Colon (tissue), 2 donors: ENCODE data around the gene RETREG3.
"Not testable (repeated sequence)": the region's sequence is repeated elsewhere in the genome, so short reads cannot be mapped to it uniquely, and the experiment has no call there.

Experiments
- FAIRE-seq: peaks from 2 replicates; lab custom pipeline; 2012; peaks lifted over from hg19 to GRCh38; lab: Jason Lieb, UNC
- donor health status: control.
- donor health status: control.

Gene RETREG3

DNA sequence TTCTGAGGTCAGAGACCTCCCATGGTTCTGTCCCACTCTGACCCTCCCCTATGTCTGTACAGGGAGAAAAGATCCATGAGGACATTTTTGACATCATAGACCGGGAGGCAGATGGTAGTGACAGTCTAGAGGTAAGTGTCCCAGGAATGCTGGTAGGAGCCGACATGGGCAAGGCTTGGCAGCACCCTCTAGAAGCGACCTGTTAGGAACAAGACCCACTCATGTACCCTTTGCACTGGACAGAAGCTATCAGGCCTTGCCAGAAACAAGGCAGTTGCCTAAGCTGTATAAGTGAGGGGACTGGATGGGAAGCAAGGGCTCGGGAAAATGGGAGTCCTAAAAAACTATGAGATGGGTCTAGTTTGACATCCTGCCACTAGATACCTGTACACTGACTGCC, 2.8 kb upstream of the RETREG3 start:
- FAIRE-seq: no peak

DNA sequence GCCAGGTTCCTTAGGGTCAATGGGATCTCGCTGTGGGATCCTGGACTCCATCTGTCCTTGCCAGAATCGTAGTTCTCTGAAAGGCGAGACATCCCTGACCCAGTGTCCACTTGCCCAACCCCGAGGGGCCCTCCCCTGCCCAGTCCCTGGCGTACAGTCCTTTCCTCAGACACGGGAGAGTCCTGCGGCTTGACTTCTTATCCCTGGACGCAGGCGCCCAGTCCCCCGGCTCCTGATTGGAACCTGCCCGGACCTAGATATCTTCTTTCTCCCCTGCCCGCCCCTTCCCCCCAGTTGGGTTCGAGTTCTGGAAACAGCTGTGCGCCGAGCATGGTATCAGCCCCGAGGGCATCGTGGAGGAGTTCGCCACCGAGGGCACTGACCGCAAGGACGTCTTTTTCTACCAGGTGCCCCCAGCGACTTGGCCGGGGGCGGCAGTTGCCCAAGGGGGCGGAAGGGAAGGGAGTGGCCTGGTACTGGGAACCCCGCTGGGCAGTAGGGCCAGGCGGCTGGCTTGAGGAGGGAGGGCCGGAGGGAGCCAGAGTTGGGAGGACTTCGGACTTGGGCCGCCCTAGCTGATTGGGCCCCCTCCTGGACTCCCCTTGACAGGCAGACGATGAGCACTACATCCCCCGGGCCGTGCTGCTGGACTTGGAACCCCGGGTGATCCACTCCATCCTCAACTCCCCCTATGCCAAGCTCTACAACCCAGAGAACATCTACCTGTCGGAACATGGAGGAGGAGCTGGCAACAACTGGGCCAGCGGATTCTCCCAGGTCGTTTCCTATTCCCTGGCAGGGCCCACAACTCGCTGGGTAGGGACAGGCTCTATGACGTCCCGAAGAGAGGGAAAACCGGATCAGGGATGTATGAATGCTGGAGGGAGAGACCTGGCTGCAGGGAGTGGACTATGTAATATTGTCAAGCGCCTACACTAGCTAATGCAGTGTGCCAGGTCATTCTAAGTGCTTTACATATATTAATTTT, 934 bp upstream of the RETREG3 start:
- not testable (repeated sequence) for FAIRE-seq

DNA sequence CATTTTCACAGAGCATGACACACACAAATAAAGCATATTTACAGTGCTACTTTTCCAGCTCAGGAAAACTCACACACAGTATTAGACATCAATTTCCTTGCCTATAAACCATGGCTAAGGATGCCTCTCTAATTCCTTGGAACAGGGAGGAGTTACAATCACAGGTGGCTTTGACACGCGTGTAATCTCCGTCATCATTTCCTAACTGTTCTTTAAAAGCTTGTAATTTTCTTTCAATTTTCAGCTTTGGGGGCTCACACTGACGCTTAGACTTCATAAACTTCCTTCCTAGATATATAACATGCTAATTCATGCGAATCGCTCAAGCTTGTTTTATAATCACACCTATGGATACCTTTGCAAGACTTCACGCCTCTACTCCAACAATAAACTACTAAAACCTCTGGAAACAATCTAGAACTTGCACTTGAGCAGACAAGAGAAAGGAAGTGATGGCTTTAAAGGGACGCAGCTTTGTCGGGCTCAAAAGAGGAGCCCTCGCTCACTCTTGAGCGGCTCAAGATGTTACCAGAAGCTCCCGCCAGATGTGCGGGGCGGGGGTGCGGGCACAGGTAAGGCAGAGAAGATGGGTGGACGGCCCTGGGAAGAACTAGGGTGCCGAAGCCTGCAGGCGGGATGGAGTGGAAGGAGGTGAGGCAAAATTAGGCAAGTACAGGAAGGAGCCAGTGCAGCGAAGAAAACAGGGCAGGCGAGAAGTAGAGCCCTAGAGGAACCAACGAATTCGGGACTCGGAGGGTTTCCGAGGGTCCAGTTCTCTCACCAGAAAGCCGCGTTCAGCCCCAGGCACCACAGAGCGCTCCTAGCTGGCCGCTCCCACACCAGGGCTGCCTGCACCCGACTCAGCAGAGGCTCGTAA, 631 bp downstream of the RETREG3 start:
- no peak for FAIRE-seq

DNA sequence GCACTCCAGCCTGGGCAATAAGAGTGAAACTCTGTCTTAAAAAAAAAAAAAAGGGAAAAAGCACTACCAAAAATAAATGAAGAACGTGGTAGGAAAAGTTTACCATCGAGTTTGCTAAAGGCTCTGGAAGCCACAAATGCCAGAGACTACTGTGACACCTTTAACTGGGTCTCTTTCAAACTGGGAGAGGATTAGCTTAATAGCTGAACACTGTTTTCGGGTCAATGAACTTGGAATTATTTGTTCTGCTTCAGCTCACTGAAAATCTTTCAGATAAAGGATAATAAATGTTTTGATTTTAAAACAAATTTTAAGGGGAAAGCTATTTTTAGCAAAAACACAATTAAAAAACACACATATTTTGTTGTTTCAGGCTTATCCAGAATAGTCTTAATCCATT, 1.4 kb downstream of the RETREG3 start:
- FAIRE-seq: no peak

DNA sequence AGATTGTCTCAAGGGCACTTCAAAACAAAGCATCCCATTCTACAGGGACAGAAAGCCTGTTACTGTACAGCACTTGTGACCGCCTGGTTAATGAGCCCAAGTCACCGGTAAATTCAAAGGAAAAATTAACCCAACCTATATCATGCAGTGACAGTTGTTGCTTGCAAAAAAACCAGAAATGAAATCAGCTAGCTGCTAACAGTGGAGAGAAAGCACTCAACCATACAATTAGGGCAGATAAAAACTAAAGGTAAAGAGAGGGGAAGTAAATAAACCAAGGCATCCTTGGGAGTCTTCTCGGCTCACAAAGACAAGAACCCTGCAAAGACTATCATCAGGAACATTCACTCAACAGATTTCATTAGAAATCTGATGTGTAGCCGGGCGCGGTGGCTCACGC, 5.9 kb downstream of the RETREG3 start:
- no peak for FAIRE-seq

DNA sequence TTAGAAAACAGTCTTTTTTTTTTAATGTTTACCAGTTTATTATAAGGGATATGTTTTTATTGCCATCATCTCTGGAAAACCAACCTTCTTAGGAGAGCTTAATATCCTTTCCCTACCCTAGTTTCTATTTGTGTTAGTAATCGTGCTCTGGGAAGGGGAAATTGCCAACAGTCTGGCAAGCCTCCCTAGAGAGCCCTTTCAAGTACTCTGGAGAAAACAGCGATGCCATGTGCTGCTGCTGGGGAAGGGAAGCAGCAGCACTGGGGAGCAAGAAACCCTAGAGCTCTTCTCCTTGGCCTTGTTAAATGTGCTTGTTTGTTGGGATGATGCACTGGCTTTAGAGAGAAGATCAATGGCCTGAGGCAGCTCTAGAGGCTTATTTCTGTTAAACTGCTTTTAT, 10.3 kb downstream of the RETREG3 start:
- FAIRE-seq: no peak

DNA sequence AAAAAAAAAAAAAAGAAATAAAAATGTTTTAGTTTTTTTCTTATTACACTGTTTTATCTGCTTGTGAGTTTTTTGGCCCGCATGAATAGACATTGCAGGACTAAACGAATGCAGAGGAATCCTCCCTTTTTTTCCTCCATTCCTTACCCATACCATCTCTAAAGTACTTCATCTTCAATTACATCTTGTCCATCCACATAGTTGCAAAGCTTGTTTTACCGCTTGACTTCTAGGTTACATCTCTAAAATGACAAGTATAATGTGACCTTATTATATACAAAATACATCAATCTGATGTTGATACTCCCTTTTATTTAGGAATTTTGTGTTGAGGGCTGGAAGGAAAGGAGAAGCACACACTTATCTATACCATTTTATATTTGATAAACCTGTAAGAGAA, 12.8 kb downstream of the RETREG3 start:
- no peak for FAIRE-seq

DNA sequence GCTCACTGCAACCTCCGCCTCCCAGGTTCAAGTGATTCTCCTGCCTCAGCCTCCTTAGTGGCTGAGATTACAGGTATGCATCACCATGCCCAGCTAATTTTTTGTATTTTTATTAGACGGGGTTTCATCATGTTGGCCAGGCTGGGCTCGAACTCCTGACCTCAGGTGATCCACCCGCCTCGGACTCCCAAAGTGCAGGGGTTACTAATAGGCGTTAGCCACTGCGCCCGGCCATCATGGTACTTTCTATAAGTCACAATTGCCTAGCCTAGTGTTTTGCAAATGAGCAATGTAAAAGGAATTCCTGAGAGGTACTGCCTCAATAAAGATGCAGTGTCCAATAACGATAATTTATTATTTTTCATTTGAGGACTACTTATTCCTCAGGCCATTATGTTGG, 17.8 kb downstream of the RETREG3 start:
- FAIRE-seq: no peak

DNA sequence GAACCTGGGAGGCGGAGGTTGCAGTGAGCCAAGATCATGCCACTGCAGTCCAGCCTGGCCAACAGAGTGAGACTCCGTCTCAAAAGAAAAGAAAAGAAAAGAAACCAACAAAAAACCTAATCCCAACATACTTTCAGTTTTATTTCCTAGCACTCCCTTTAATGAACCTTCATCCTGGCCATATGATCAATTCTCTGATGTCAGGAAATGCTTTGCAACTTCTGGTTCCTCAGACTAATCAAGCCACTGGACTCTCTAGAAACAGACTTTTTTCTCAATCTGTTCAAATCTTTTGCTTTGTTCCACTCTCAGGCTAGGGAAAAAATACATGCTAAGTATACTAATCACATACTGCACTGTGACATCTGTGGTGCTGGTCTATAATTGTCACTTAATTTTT, 18.3 kb downstream of the RETREG3 start:
- FAIRE-seq: no peak

DNA sequence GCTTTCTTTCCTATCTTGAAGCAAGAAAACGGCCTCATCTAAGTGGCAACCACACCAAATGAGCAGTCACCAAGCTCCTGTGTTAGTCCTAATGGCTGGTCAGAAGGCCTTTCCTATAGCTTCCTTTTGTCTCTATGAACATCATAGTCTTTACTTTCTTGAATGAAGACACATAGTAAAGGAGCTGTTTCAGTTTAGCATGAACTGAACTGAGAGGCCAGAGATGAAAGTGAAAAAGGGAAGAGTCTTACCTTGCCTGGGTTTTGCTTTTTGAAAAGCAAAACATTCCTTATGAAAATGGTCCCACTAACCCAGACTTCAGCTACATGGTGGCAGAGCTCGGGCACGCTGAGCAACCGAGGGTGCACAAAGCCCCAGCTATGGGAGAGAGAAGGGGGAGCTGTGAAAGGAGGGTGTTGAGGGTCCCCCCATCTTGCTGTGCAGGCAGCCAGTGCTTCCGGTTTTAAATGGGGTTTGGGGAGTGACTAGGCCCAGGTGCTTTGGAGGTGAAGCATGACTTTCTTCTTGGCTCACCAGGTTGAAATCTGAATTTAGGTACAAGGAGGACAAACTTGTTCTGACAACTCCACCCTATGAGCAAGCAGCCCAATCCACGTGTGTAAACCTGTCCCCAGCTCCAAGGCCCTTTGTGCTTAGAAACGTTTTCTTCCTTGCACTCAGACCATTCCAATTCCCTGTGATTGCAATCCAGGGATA, 22.5 kb downstream of the RETREG3 start:
- FAIRE-seq: no peak

DNA sequence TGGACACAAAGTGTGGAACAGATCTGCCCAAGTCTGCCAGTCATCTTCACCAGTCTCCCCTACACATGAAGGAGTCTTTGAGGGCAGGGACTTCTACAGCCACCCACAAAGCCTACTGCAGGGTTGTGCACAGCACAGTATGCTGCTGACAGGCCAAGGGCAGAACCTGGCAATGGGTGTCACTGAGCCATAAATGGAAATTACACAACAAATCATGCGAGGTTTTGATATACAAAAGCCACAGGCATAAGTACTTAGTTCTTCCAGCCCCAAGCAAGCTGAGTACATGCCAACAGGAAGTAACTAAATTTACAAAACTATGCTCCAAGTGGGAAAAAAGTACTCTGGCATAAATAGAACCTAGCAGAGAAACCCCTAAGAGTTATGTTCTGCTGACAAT, 23.8 kb downstream of the RETREG3 start:
- FAIRE-seq: no peak

DNA sequence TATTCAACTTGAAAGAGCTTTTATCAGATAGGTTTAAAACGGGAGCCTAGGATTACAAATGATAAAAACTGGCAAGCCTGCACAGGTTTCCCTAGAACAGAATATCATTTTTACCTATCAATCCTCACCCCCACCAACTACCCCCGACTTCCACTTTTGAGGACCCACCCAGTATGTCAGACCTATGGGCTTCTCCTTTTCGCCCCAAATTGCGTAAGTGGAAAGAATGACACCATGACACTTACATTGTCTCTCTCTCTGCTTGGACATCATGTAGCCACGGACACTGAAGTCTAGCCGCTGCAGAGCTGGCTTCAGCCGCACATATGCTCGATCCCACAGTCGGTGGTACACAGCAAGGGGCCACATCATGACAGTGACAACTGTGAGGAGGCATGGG, 24.3 kb downstream of the RETREG3 start:
- FAIRE-seq: no peak

DNA sequence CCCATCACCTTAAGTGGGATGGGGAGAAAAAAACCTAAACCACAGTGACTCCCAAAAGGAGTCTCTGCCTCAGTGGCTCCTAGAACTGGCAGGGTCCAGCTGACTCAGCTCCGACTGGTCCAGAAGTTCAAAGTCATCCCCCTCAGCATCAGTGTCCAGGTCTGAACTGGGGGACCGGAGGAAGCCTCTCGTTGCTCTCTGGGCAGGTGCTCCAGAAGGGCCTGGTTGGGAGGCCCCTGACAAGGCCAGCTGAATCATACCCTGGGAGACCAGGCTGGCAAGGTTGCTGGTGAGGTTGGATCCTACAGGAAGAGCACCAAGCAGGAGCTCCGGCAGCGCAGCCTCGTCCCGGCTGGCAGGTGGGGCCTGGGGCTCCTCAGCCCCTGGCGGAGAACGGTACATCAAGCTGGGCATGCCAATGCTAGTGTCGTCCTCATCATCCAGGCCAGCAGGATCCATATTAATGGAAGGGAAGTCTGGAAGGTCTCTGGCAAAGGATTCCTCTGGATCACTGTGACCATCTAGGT, 27.4 kb downstream of the RETREG3 start:
- FAIRE-seq: no peak

DNA sequence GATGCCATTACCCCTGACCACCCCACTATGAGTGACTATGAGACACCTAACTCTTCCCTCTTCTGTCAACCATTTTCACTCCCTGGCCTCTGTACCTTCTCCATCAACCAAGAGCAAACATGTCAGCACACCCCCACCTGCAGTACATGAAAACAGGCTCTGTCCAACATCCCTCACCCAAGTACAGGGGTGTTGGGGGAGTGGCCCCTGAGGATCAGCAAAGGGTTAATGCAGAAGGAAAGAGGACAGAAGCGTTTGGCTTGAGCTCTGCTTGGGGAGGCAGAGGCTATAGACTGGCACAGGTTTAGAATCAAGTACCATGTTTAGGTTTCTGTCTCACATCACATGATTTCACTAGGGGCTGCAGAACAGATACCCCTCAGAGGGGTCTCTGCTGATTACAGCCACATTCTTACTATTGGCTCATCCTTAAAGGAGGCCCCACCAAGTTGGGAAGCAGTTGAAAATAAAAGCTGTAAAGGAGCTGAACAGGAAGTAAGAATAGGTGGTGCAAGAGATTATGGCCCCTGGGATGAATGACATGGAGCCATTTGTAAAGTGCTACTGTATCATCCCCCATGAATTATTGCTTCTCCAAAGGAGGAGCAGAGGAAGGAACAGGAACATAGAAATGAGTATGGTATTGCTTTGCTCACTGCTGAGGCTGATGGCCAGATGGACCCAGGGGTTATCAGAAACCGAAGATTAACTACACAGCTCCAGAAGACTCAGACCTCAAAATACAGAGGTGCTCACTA, 29.2 kb downstream of the RETREG3 start:
- FAIRE-seq: no peak

DNA sequence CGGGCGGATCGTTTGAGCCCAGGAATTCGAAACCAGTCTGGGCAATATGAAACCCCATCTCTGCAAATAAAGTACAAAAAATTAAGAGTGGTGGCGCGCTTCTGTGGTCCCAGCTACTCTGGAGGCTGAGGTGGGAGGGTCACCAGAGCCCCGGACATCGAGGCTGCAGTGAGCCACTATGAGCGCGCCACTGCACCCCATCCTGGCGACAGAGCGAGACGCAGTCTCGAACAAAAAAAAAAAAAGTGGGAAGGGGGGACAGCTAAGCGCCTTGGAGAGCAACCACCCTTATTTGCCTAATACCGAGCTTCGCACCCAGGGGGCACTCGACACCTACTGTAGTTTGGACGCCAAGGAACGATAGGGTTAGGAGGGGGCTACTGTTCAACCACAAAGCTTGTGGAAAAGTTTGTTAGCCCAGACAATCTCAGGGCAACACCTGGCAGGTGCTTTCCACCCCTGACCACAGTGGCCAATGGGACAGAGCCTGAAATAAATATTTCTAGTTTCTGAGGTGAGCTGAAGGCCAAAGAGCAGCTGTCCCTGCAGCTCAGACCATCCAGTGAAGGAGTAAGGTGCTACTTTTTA, 30.8 kb downstream of the RETREG3 start:
- FAIRE-seq: no peak

DNA sequence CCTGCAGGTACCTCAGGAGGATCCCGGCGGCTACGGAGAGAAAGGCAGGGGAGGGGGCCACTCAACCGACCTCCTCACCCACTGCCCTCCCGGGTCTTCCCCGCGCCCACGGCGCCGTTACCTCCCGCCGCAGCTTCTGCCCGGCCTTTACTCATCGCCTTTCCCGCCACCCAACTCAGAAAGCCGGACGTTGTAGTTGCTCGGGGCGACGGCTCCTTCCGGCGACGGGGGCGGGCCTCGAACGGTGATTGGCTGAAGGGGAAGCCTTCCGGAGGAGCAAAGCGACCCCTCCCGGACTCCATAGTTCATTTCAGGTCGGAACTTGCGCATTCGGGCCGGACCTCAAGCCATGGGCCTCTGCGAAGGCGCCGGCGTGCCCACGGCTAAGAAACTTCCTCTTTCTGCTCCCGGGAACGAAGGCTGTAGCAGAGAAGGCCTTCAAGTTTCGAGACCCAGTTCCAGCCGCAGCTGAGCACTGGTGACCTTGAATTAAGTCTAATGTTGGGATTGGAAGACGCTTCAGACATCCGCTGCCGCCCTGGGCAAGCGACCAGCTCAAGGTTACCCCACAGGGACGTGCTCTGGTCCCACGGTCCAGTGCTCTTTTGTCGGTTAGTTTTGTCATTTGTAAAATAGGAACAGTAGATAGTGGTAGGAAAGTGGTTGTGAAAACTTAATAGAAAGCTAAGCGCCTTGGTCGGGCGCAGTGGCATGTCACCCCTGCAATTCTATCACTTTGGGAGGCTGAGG, 31.5 kb downstream of the RETREG3 start, which contains the start of gene PSMC3IP:
Gene PSMC3IP (minus strand): TSS at position 198 of the 750 bp plus-strand sequence. CDS start 43 bp downstream, at position 155.
- FAIRE-seq: no peak

DNA sequence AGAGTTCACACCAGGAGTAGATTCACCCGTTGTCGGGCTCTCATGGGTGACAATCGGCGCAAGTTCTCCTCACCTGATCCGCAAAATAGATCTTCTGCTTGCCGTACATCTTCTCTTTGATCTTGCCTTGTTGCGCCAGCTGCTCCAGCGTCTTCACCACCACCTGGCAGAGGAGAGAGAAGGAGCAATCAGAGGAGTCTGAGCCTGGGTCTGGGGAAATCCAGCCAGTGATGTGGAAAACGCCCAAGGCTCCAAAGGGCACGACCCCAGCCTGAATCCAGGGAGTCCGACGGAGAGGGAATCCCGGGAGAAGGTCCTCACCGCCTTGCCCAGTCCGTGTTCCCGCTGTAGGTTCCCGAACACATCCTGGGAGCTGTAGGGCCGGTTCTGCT, 32.0 kb downstream of the RETREG3 start:
- FAIRE-seq: no peak

DNA sequence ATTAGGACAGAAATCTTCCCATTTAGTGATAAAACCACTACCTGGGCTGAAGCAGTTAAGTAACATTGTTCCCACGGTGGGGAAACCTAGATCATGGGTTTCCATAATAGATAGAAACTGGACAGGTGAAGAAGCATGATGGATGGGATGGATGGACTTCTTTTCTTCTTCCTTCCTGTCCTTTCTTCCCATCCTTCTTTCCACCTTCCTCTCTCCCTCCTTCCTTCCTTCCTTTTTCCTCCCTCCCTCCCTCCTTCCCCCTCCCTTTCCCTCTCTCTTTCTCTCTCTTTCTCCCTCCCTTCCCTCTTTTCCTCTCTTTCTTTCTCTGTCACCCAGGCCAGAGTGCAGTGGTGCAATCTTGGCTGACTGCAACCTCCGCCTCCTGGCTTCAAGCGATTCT, 34.7 kb downstream of the RETREG3 start:
- FAIRE-seq: no peak

DNA sequence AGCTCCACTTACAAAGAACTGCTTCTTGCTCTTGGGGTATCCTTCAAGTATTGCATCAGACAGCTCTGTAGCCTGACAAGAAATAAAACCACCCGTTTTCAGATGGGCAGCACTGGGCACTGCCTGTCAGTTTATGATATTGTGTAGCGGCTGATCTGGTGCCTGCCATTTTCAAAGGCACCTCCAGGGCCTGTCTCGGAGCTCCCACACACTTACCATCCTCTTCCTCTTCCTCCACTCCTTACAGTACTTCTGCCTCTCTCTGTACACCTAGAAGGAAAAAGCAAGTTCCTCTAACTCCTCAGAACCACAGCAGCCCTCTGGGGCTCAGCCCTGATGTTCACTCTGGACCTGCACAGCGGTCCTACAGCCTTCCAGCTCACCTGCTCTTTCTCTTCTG, 36.1 kb downstream of the RETREG3 start:
- FAIRE-seq: no peak
